IMR-90 (cell line): ENCODE measurements around the gene SCAF4. TPM values are rescaled to one million over a fixed set of nuclear protein-coding genes. Genes with fewer than 3 reads are reported as not detected.

Experiments
- ATAC-seq: fragments of 200-7000 bp; cut with Tn5 transposase; 2 replicates; pipeline ENCODE4 v1.9.1; 2020; ENCODE audit warnings: low read depth, mild to moderate bottlenecking, moderate library complexity
- BruUV-seq: library from RNA; stranded (reverse); fragments of 400-500 nt; replicated peaks from 2 replicates; lab custom pipeline; 2021; lab: Mats Ljungman, UMichigan
- CTCF ChIA-PET: fragments of 300-600 bp; formaldehyde crosslinking; extraction: SDS; loops from one replicate; lab custom pipeline; 2021; ENCODE audit warnings: antibody characterized with exemption; lab: Yijun Ruan, JAX
- POLR2A ChIA-PET: fragments of 300-600 bp; sonication (Branson Sonifier 250); formaldehyde crosslinking; loops from one replicate; lab custom pipeline; 2022; ENCODE audit warnings: antibody characterized with exemption; ENCODE audit not compliant: unreplicated experiment; lab: Charles Lee
- DNase-seq: peaks from one replicate; pipeline ENCODE4 v3.0.0; 2013
- H2AFZ ChIP-seq: replicated peaks from 2 replicates; pipeline ENCODE3; 2013; ENCODE audit warnings: low read length, mild to moderate bottlenecking; ENCODE audit not compliant: poor library complexity
- H2AK5ac ChIP-seq: 2 replicates; pipeline ENCODE4 v1.6.1; 2013; ENCODE audit warnings: low read depth, low read length, inconsistent platforms
- H2AK9ac ChIP-seq: replicated peaks from 2 replicates; pipeline ENCODE3; 2013; ENCODE audit warnings: mild to moderate bottlenecking, low read depth, low read length, moderate library complexity; ENCODE audit not compliant: poor library complexity
- H2BK120ac ChIP-seq: 2 replicates; pipeline ENCODE4 v1.6.1; 2013; ENCODE audit warnings: low read depth, low read length, inconsistent platforms
- H2BK15ac ChIP-seq: 3 replicates; pipeline ENCODE4 v1.6.1; 2013; ENCODE audit warnings: low read depth, low read length, inconsistent platforms
- H2BK20ac ChIP-seq: 2 replicates; pipeline ENCODE4 v1.6.1; 2013; ENCODE audit warnings: low read depth, mild to moderate bottlenecking, inconsistent platforms, low read length, moderate library complexity
- H2BK5ac ChIP-seq: 2 replicates; pipeline ENCODE4 v1.6.1; 2013; ENCODE audit warnings: mild to moderate bottlenecking, low read depth, low read length, inconsistent platforms; ENCODE audit not compliant: poor library complexity, severe bottlenecking
- H3K14ac ChIP-seq: replicated peaks from 2 replicates; pipeline ENCODE4 v1.6.1; 2013; ENCODE audit warnings: low read depth, low read length, inconsistent platforms
- H3K18ac ChIP-seq: 2 replicates; pipeline ENCODE4 v1.6.1; 2013; ENCODE audit warnings: low read depth, low read length, control low read depth
- H3K23ac ChIP-seq: 2 replicates; pipeline ENCODE4 v1.6.1; 2013; ENCODE audit warnings: low read depth, low read length, inconsistent platforms
- H3K27ac ChIP-seq: 2 replicates; pipeline ENCODE4 v1.5.1; 2013; ENCODE audit warnings: mild to moderate bottlenecking, control low read depth, low read length; ENCODE audit not compliant: insufficient read depth
- H3K27me3 ChIP-seq: 2 replicates; pipeline ENCODE4 v1.6.1; 2013; ENCODE audit warnings: low read length; ENCODE audit not compliant: control insufficient read depth, insufficient read depth
- H3K36me3 ChIP-seq: 2 replicates; pipeline ENCODE4 v1.6.1; 2013; ENCODE audit warnings: low read length, mixed read lengths; ENCODE audit not compliant: control insufficient read depth, insufficient read depth
- H3K4ac ChIP-seq: 2 replicates; pipeline ENCODE4 v1.6.1; 2013; ENCODE audit warnings: low read depth, low read length, inconsistent platforms
- H3K4me1 ChIP-seq: 2 replicates; pipeline ENCODE4 v1.6.1; 2013; ENCODE audit warnings: low read length, mixed read lengths; ENCODE audit not compliant: control insufficient read depth, insufficient read depth
- H3K4me2 ChIP-seq: 2 replicates; pipeline ENCODE4 v1.6.1; 2013; ENCODE audit warnings: low read depth, mild to moderate bottlenecking, control low read depth, low read length, moderate library complexity
- H3K4me3 ChIP-seq: 2 replicates; pipeline ENCODE4 v1.5.1; 2013; ENCODE audit warnings: low read depth, mild to moderate bottlenecking, control low read depth, low read length, moderate library complexity; ENCODE audit not compliant: insufficient read depth
- H3K56ac ChIP-seq: 2 replicates; pipeline ENCODE4 v1.6.1; 2013; ENCODE audit warnings: low read length, inconsistent platforms; ENCODE audit not compliant: insufficient read depth; ENCODE audit errors: extremely low read depth
- H3K79me1 ChIP-seq, 2 experiments: 2 replicates each; pipeline ENCODE4 v1.6.1; 2013; ENCODE audit warnings: low read length in 2 of 2, inconsistent platforms in 1 of 2, low read depth in 1 of 2
- H3K9ac ChIP-seq: 2 replicates; pipeline ENCODE4 v1.6.1; 2013; ENCODE audit warnings: low read depth, low read length, control low read depth
- H3K9me1 ChIP-seq: 2 replicates; pipeline ENCODE4 v1.6.1; 2013; ENCODE audit warnings: low read length, inconsistent platforms; ENCODE audit not compliant: insufficient read depth
- H3K9me3 ChIP-seq: 2 replicates; pipeline ENCODE4 v1.6.1; 2013; ENCODE audit warnings: low read length; ENCODE audit not compliant: control insufficient read depth, insufficient read depth
- H4K20me1 ChIP-seq: 2 replicates; pipeline ENCODE4 v1.6.1; 2013; ENCODE audit warnings: low read length, inconsistent platforms; ENCODE audit not compliant: insufficient read depth
- H4K5ac ChIP-seq: 2 replicates; pipeline ENCODE4 v1.6.1; 2013; ENCODE audit warnings: mild to moderate bottlenecking, low read depth, low read length, control low read depth
- H4K8ac ChIP-seq, 2 experiments: 2 replicates each; pipeline ENCODE4 v1.6.1; 2013; ENCODE audit warnings: low read depth in 2 of 2, low read length in 2 of 2, control low read depth in 1 of 2, inconsistent platforms in 1 of 2
- H4K91ac ChIP-seq: 2 replicates; pipeline ENCODE4 v1.6.1; 2013; ENCODE audit warnings: low read depth, low read length, inconsistent platforms; ENCODE audit not compliant: insufficient read depth
- NFE2L2 ChIP-seq: fragments of 150-350 bp; IDR thresholded peaks from 2 replicates; pipeline ENCODE4 v1.6.1; 2016; ENCODE audit warnings: low read depth, mild to moderate bottlenecking, low read length
- USF2 ChIP-seq: fragments of 150-350 bp; IDR thresholded peaks from 2 replicates; pipeline ENCODE4 v1.6.1; 2017; ENCODE audit warnings: mild to moderate bottlenecking, antibody characterized with exemption, low read length, low read depth
- WGBS, 2 experiments: methylation state at CpG; one replicate each; pipeline versions ENCODE4 v1.1.5 to v1.1.7; 2013; ENCODE audit warnings: missing lambda C conversion rate in 2 of 2; ENCODE audit not compliant: insufficient read length in 1 of 2; ENCODE audit errors: extremely low coverage in 2 of 2; 5-methylcytosine and 5-hydroxymethylcytosine counted together
- dilution Hi-C: fragments of 300-500 bp; cut with HindIII; formaldehyde crosslinking; loops from one replicate; pipeline ENCODE4 v1.14.3; 2018; ENCODE audit warnings: low sequenced_read_pairs; ENCODE audit not compliant: unreplicated experiment
- in situ Hi-C: fragments of 300-500 bp; cut with MboI; formaldehyde crosslinking; loops from 3 replicates; pipeline ENCODE4 v1.14.3; 2019; ENCODE audit warnings: low sequenced_read_pairs, inconsistent platforms, mixed read lengths
- intact Hi-C: fragments of 100-400 bp; cut with micrococcal nuclease; formaldehyde crosslinking; loops from 2 replicates; pipeline ENCODE4 v1.10.0; 2022
- polyA plus RNA-seq, 3 experiments: library from polyadenylated mRNA; depleted of rRNA; stranded (reverse); fragments of >200 nt; gene quantifications; 2 replicates each; pipeline ENCODE4 v1.2.3, GENCODE V29; 2012; ENCODE audit warnings: low replicate concordance in 1 of 3
- total RNA-seq: library from RNA; depleted of rRNA; stranded (reverse); fragments of >200 nt; gene quantifications from 2 replicates; pipeline ENCODE4 v1.2.3, GENCODE V29; 2012

Gene SCAF4
- total and polyA plus RNA-seq, 2 of the 4 experiments (the other 2 are of a cell fraction): 2.7 to 12.1 TPM

GRCh38 chr21:31659286-31659535 lies 72.7 kb downstream of the SCAF4 start:
- 0 out of 2 replicates have a peak overlapping the region, but pooled peaks have one; percentile 27 for H2BK20ac ChIP-seq
- ChIA-PET CTCF (no interaction called here), POLR2A (no interaction called here)
- peak overlapping the region; percentile 97 for H2AFZ ChIP-seq
- peaks cover 25% of the 10 kb centered on the region; the same call in 1 of the 2 replicates for H4K20me1 ChIP-seq
- H3K4me3 ChIP-seq: peak overlapping the region; percentile 54
- peaks cover 6 to 32% of the 10 kb centered on the region in 2 experiments; a peak in 3 of 4 replicates for H3K79me1 ChIP-seq
- TF ChIP-seq USF2 (0 out of 2 replicates have a peak, but pooled peaks have one; percentile 23), NFE2L2 (no peak)
- H2BK15ac ChIP-seq: 0 out of 3 replicates have a peak overlapping the region, but pooled peaks have one; percentile 16
- ATAC-seq (peak; percentile 8), DNase-seq (no peak)
- peak overlapping the region; percentile 55 for H3K9ac ChIP-seq
- intact Hi-C loops (no loop called here), in situ Hi-C loops (no loop called here), dilution Hi-C loops (no loop called here)
- H3K56ac ChIP-seq: no peak overlapping the region
- H3K36me3 ChIP-seq: peaks cover 8% of the 10 kb centered on the region
- no peak overlapping the region for H4K91ac ChIP-seq
- peak overlapping the region; percentile 22 for H2BK5ac ChIP-seq
- no peak overlapping the region for H3K18ac ChIP-seq
- H2AK5ac ChIP-seq: no peak overlapping the region
- peak overlapping the region; percentile 72; the same call in 1 of the 2 replicates for H3K14ac ChIP-seq
- no peaks in the 10 kb centered on the region for H3K9me3 ChIP-seq
- peak overlapping the region; percentile 69 for H3K23ac ChIP-seq
- H3K4me1 ChIP-seq: no peaks in the 10 kb centered on the region
- peak overlapping the region; percentile 32; the same call in 1 of the 2 replicates for H4K5ac ChIP-seq
- H2AK9ac ChIP-seq: no peak overlapping the region
- H2BK120ac ChIP-seq: no peak overlapping the region
- no TSS peak for BruUV-seq
- peak overlapping the region; percentile 46; the same call in 1 of the 2 replicates for H3K4ac ChIP-seq
- 2% methylated on average over 9 of the region's 18 CpGs; no CpG with 5 or more reads in 1 of the 2 experiments for WGBS, 2 experiments
- H3K27ac ChIP-seq: 0 out of 2 replicates have a peak overlapping the region, but pooled peaks have one; percentile 23
- H3K9me1 ChIP-seq: no peaks in the 10 kb centered on the region; the same call in 1 of the 2 replicates
- H3K27me3 ChIP-seq: no peaks in the 10 kb centered on the region
- H4K8ac ChIP-seq: peak overlapping the region; percentile 21 to 81; a peak in 3 of 4 replicates
- peak overlapping the region; percentile 91 for H3K4me2 ChIP-seq
